Mesenchymal stem cell (in vitro differentiated cells and primary cell): ENCODE data around the gene KCNH6.

Experiments used
- DNase-seq: peaks from one replicate; pipeline ENCODE4 v3.0.0-alpha.2; 2013
- H2AFZ ChIP-seq: one replicate; pipeline ENCODE4 v1.6.1; 2013; ENCODE audit warnings: low read depth, mild to moderate bottlenecking, control low read depth, inconsistent platforms, low read length, moderate library complexity
- H2AK5ac ChIP-seq: 2 replicates; pipeline ENCODE4 v1.6.1; 2013; ENCODE audit warnings: low read length, moderate library complexity, mild to moderate bottlenecking, inconsistent platforms; ENCODE audit not compliant: severe bottlenecking
- H2BK120ac ChIP-seq: one replicate; pipeline ENCODE4 v1.6.1; 2013; ENCODE audit warnings: low read depth, mild to moderate bottlenecking, inconsistent platforms, low read length, moderate library complexity
- H2BK12ac ChIP-seq, 2 experiments: one replicate each; pipeline ENCODE4 v1.6.1; 2013; ENCODE audit warnings: inconsistent platforms in 2 of 2, low read length in 2 of 2, mild to moderate bottlenecking in 2 of 2, moderate library complexity in 2 of 2, control low read depth in 1 of 2
- H2BK15ac ChIP-seq: one replicate; pipeline ENCODE4 v1.6.1; 2013; ENCODE audit warnings: mild to moderate bottlenecking, low read depth, inconsistent platforms; ENCODE audit not compliant: poor library complexity, severe bottlenecking
- H2BK5ac ChIP-seq: 2 replicates; pipeline ENCODE4 v1.6.1; 2013; ENCODE audit warnings: low read depth, mild to moderate bottlenecking, low read length, control low read depth, inconsistent platforms; ENCODE audit not compliant: poor library complexity, severe bottlenecking
- H3K14ac ChIP-seq, 2 experiments: one replicate each; pipeline ENCODE4 v1.6.1; 2013; ENCODE audit warnings: inconsistent platforms in 2 of 2, low read length in 2 of 2, control low read depth in 1 of 2, mild to moderate bottlenecking in 1 of 2, moderate library complexity in 1 of 2
- H3K18ac ChIP-seq, 2 experiments: one replicate each; pipeline ENCODE4 v1.6.1; 2013; ENCODE audit warnings: inconsistent platforms in 2 of 2, low read length in 2 of 2, control low read depth in 1 of 2, low read depth in 1 of 2, mild to moderate bottlenecking in 1 of 2
- H3K23ac ChIP-seq, 2 experiments: one replicate each; pipeline ENCODE4 v1.6.1; 2013; ENCODE audit warnings: inconsistent platforms in 2 of 2, low read length in 2 of 2, mild to moderate bottlenecking in 2 of 2, moderate library complexity in 2 of 2, control low read depth in 1 of 2
- H3K27ac ChIP-seq: 2 replicates; pipeline ENCODE4 v1.5.1; 2013; ENCODE audit warnings: mild to moderate bottlenecking, moderate library complexity, low read length, control low read depth, inconsistent platforms; ENCODE audit not compliant: poor library complexity, severe bottlenecking
- H3K27me3 ChIP-seq, 2 experiments: 2 replicates each; pipeline versions ENCODE4 v1.6.1 to v1.7.0; 2013; ENCODE audit warnings: low read length in 2 of 2, mild to moderate bottlenecking in 2 of 2, moderate library complexity in 2 of 2, control low read depth in 1 of 2, inconsistent platforms in 1 of 2; ENCODE audit not compliant: control insufficient read depth in 1 of 2, insufficient read depth in 1 of 2
- H3K36me3 ChIP-seq, 2 experiments: 2 replicates each; pipeline versions ENCODE4 v1.6.1 to v1.7.0; 2013; ENCODE audit warnings: low read length in 2 of 2, control low read depth in 1 of 2, inconsistent platforms in 1 of 2, low read depth in 1 of 2, mild to moderate bottlenecking in 1 of 2; ENCODE audit not compliant: insufficient read depth in 2 of 2, control insufficient read depth in 1 of 2
- H3K4ac ChIP-seq, 2 experiments: one replicate each; pipeline ENCODE4 v1.6.1; 2013; ENCODE audit warnings: inconsistent platforms in 2 of 2, low read length in 2 of 2, mild to moderate bottlenecking in 2 of 2, moderate library complexity in 2 of 2, control low read depth in 1 of 2, low read depth in 1 of 2
- H3K4me1 ChIP-seq: 2 replicates; pipeline ENCODE4 v1.6.1; 2013; ENCODE audit warnings: low read depth, low read length, control low read depth; ENCODE audit not compliant: control insufficient read depth, insufficient read depth
- H3K4me2 ChIP-seq: 2 replicates; pipeline ENCODE4 v1.6.1; 2013; ENCODE audit warnings: low read length, mild to moderate bottlenecking, inconsistent platforms; ENCODE audit not compliant: poor library complexity, severe bottlenecking
- H3K4me3 ChIP-seq, 2 experiments: 2 replicates each; pipeline versions ENCODE4 v1.5.1 to v1.7.0; 2013; ENCODE audit warnings: low read length in 2 of 2, mild to moderate bottlenecking in 2 of 2, control low read depth in 1 of 2, low read depth in 1 of 2; ENCODE audit not compliant: insufficient read depth in 1 of 2
- H3K79me1 ChIP-seq: replicated peaks from 2 replicates; pipeline ENCODE4 v1.6.1; 2013; ENCODE audit warnings: mild to moderate bottlenecking, control low read depth, low read length, inconsistent platforms; ENCODE audit not compliant: poor library complexity, severe bottlenecking
- H3K9ac ChIP-seq: 2 replicates; pipeline ENCODE4 v1.7.0; 2013; ENCODE audit warnings: mild to moderate bottlenecking, low read length, moderate library complexity
- H3K9me3 ChIP-seq: 2 replicates; pipeline ENCODE4 v1.7.0; 2013; ENCODE audit warnings: mild to moderate bottlenecking, low read length; ENCODE audit not compliant: control insufficient read depth
- H4K8ac ChIP-seq: one replicate; pipeline ENCODE4 v1.6.1; 2013; ENCODE audit warnings: inconsistent platforms, mild to moderate bottlenecking, low read length, moderate library complexity
- H4K91ac ChIP-seq: one replicate; pipeline ENCODE4 v1.6.1; 2013; ENCODE audit warnings: mild to moderate bottlenecking, low read length, inconsistent platforms
- WGBS: methylation state at CpG from one replicate; pipeline ENCODE4 v1.1.7; 2013; ENCODE audit warnings: mixed read lengths; 5-methylcytosine and 5-hydroxymethylcytosine counted together

Gene KCNH6

GRCh38 chr17:63512388-63512787, 10.8 kb upstream of the KCNH6 start:
- Histone ChIP-seq H3K27ac (no peak overlapping the region), H3K9ac (no peak overlapping the region), H3K14ac (no peak overlapping the region), H4K91ac (no peak overlapping the region), H2BK15ac (no peak overlapping the region), H3K4me3 (no peak overlapping the region), H2AK5ac (no peak overlapping the region), H3K79me1 (no peaks in the 10 kb centered on the region), H3K9me3 (no peaks in the 10 kb centered on the region), H3K27me3 (peaks cover 50% of the 10 kb centered on the region in 2 experiments), H3K4me1 (peaks cover 2% of the 10 kb centered on the region), H3K4me2 (no peak overlapping the region), H2AFZ (no peak overlapping the region), H2BK120ac (no peak overlapping the region), H4K8ac (no peak overlapping the region), H3K36me3 (no peaks in the 10 kb centered on the region), H3K23ac (no peak overlapping the region), H3K4ac (no peak overlapping the region), H2BK5ac (no peak overlapping the region), H3K18ac (no peak overlapping the region), H2BK12ac (no peak overlapping the region)
- DNase-seq, result no peak
- 81% methylated on average over 3 of the region's 3 CpGs for WGBS

- Histone ChIP-seq H2AK5ac (no peak overlapping the region), H3K4me3 (no peak overlapping the region), H2BK15ac (no peak overlapping the region), H4K91ac (no peak overlapping the region), H3K18ac (no peak overlapping the region), H3K27ac (no peak overlapping the region), H3K4ac (no peak overlapping the region), H3K4me2 (no peak overlapping the region), H2BK12ac (no peak overlapping the region), H3K14ac (no peak overlapping the region), H2BK5ac (no peak overlapping the region), H2AFZ (no peak overlapping the region), H4K8ac (no peak overlapping the region), H3K9ac (no peak overlapping the region), H3K4me1 (peaks cover 2% of the 10 kb centered on the region), H3K36me3 (no peaks in the 10 kb centered on the region), H3K79me1 (no peaks in the 10 kb centered on the region), H2BK120ac (no peak overlapping the region), H3K23ac (no peak overlapping the region), H3K27me3 (peaks cover 48 to 51% of the 10 kb centered on the region in 2 experiments), H3K9me3 (no peaks in the 10 kb centered on the region)
- WGBS, result 82% methylated on average over 7 of the region's 7 CpGs
- no peak for DNase-seq
These were observed 10.1 kb upstream of the KCNH6 start for GRCh38 chr17:63512896-63513644.

GRCh38 chr17:63514477-63514876, 8.7 kb upstream of the KCNH6 start:
- H3K4me3 ChIP-seq, result no peak overlapping the region
- H2BK15ac ChIP-seq, result no peak overlapping the region
- no peak overlapping the region for H4K8ac ChIP-seq
- no peak overlapping the region for H3K9ac ChIP-seq
- no peak overlapping the region for H4K91ac ChIP-seq
- H3K18ac ChIP-seq, result no peak overlapping the region
- H2BK5ac ChIP-seq, result no peak overlapping the region
- no peak overlapping the region for H3K23ac ChIP-seq
- no peaks in the 10 kb centered on the region for H3K36me3 ChIP-seq
- no peak overlapping the region for H3K27ac ChIP-seq
- H3K4me2 ChIP-seq, result no peak overlapping the region
- no peak overlapping the region for H3K14ac ChIP-seq
- no peak overlapping the region for H2BK120ac ChIP-seq
- no peak overlapping the region for H3K4ac ChIP-seq
- H3K79me1 ChIP-seq, result no peaks in the 10 kb centered on the region
- 91% methylated on average over 2 of the region's 3 CpGs for WGBS
- H2AFZ ChIP-seq, result no peak overlapping the region
- H2AK5ac ChIP-seq, result no peak overlapping the region
- no peak for DNase-seq
- no peak overlapping the region for H2BK12ac ChIP-seq
- H3K9me3 ChIP-seq, result no peaks in the 10 kb centered on the region
- peaks cover 5% of the 10 kb centered on the region for H3K4me1 ChIP-seq
- H3K27me3 ChIP-seq, result peaks cover 43 to 51% of the 10 kb centered on the region in 2 experiments

- Histone ChIP-seq H3K27me3 (peaks cover 42 to 50% of the 10 kb centered on the region in 2 experiments), H3K4me1 (peaks cover 9% of the 10 kb centered on the region), H3K79me1 (no peaks in the 10 kb centered on the region), H2AK5ac (no peak overlapping the region), H3K4me2 (no peak overlapping the region), H3K9ac (no peak overlapping the region), H3K18ac (no peak overlapping the region), H2AFZ (no peak overlapping the region), H3K9me3 (no peaks in the 10 kb centered on the region), H3K27ac (no peak overlapping the region), H2BK5ac (no peak overlapping the region), H3K36me3 (no peaks in the 10 kb centered on the region), H2BK15ac (no peak overlapping the region), H4K8ac (no peak overlapping the region), H4K91ac (no peak overlapping the region), H3K4ac (no peak overlapping the region), H2BK120ac (no peak overlapping the region), H3K23ac (no peak overlapping the region), H2BK12ac (no peak overlapping the region), H3K14ac (no peak overlapping the region), H3K4me3 (no peak overlapping the region)
- no peak for DNase-seq
- 80% methylated on average over 2 of the region's 2 CpGs for WGBS
These were observed 8.2 kb upstream of the KCNH6 start for GRCh38 chr17:63514974-63515373.
